Panc1 (cell line): Measurements from ENCODE around the gene DNMT3L. TPM values are rescaled to one million over a fixed set of nuclear protein-coding genes. Genes with fewer than 3 reads are reported as not detected.
"Not testable (repeated sequence)": the region's sequence is repeated elsewhere in the genome, so short reads cannot be mapped to it uniquely, and the experiment has no call there.

Source experiments
- ATAC-seq: fragments of 200-7000 bp; cut with Tn5 transposase; 2 replicates; pipeline ENCODE4 v1.9.1; 2020; ENCODE audit warnings: mild to moderate bottlenecking, moderate library complexity
- BruUV-seq: library from RNA; stranded (reverse); fragments of 400-500 nt; replicated peaks from 2 replicates; lab custom pipeline; 2021; lab: Mats Ljungman, UMichigan
- CTCF ChIA-PET: fragments of 300-600 bp; sonication (Branson Sonifier 250); formaldehyde crosslinking; loops from one replicate; lab custom pipeline; 2022; ENCODE audit warnings: antibody characterized with exemption; lab: Charles Lee
- POLR2A ChIA-PET: fragments of 300-600 bp; sonication (Branson Sonifier 250); formaldehyde crosslinking; loops from one replicate; lab custom pipeline; 2022; ENCODE audit warnings: antibody characterized with exemption; lab: Charles Lee
- DNase-seq: peaks from one replicate; pipeline ENCODE4 v3.0.0-alpha.2; 2010; ENCODE audit warnings: low read depth, low spot score
- H3K27ac ChIP-seq: 2 replicates; pipeline ENCODE4 v1.5.1; 2011; ENCODE audit warnings: mild to moderate bottlenecking, low read length, inconsistent platforms
- H3K27me3 ChIP-seq: fragments of 200-500 bp; sonication (Bioruptor generic); 2 replicates; pipeline ENCODE4 v1.6.0; 2014; ENCODE audit warnings: low read length, inconsistent platforms; ENCODE audit not compliant: control insufficient read depth, insufficient read depth
- H3K36me3 ChIP-seq: fragments of 200-500 bp; sonication (Bioruptor generic); 2 replicates; pipeline ENCODE4 v1.5.1; 2014; ENCODE audit warnings: inconsistent platforms, mild to moderate bottlenecking, low read length, moderate library complexity; ENCODE audit not compliant: control insufficient read depth, insufficient read depth
- H3K4me1 ChIP-seq: 2 replicates; pipeline ENCODE4 v1.5.1; 2011; ENCODE audit warnings: inconsistent platforms, mild to moderate bottlenecking, low read length, moderate library complexity; ENCODE audit not compliant: control insufficient read depth, insufficient read depth
- H3K4me3 ChIP-seq, 2 experiments: 2 replicates each; pipeline ENCODE4 v1.5.1; 2011 to 2012; ENCODE audit warnings: low read depth in 2 of 2, low read length in 2 of 2, mild to moderate bottlenecking in 2 of 2, inconsistent platforms in 1 of 2, moderate library complexity in 1 of 2
- H3K9me3 ChIP-seq: fragments of 200-500 bp; sonication (Bioruptor generic); 2 replicates; pipeline ENCODE4 v1.5.1; 2014; ENCODE audit warnings: low read depth, mild to moderate bottlenecking, inconsistent platforms, low read length, moderate library complexity; ENCODE audit not compliant: control insufficient read depth, insufficient read depth
- POLR2AphosphoS5 ChIP-seq: IDR thresholded peaks from 2 replicates; pipeline ENCODE4 v1.6.1; 2012; ENCODE audit warnings: mild to moderate bottlenecking, low read depth, low read length, moderate library complexity
- SIN3A ChIP-seq: IDR thresholded peaks from 2 replicates; pipeline ENCODE4 v1.6.1; 2012; ENCODE audit warnings: low read depth, mild to moderate bottlenecking, low read length, moderate library complexity, borderline replicate concordance; ENCODE audit not compliant: insufficient read depth
- TCF7L2 ChIP-seq: IDR thresholded peaks from 2 replicates; pipeline ENCODE4 v1.6.1; 2011; ENCODE audit warnings: mild to moderate bottlenecking, low read depth, low read length, inconsistent platforms
- in situ Hi-C: cut with HindIII; loops from 2 replicates; pipeline ENCODE4 v1.10.0; 2016; ENCODE audit warnings: low sequenced_read_pairs, low pct_unique_long_range_greater_than_20kb
- intact Hi-C: fragments of 100-400 bp; cut with micrococcal nuclease; formaldehyde crosslinking; loops from one replicate; pipeline ENCODE4 v1.10.0; 2022; ENCODE audit not compliant: unreplicated experiment
- total RNA-seq: library from RNA; stranded (reverse); gene quantifications from one replicate; pipeline ENCODE4 v1.2.1, GENCODE V29; 2021; ENCODE audit not compliant: unreplicated experiment
- TF ChIP-seq, protein P1 (sequence below): fragments of 450-650 bp; IDR thresholded peaks from 2 replicates; pipeline ENCODE4 v1.5.1; 2017; ENCODE audit warnings: mild to moderate bottlenecking
- TF ChIP-seq, protein P2 (sequence below), 2 experiments: IDR thresholded peaks; 2 replicates each; pipeline ENCODE4 v1.6.1; 2011 to 2012; ENCODE audit warnings: low read depth in 2 of 2, control low read depth in 1 of 2, low read length in 1 of 2, mild to moderate bottlenecking in 1 of 2, moderate library complexity in 1 of 2; ENCODE audit not compliant: insufficient read depth in 1 of 2

DNMT3L gene
- total RNA-seq, 1 experiment from 2014 or later = not detected

DNA sequence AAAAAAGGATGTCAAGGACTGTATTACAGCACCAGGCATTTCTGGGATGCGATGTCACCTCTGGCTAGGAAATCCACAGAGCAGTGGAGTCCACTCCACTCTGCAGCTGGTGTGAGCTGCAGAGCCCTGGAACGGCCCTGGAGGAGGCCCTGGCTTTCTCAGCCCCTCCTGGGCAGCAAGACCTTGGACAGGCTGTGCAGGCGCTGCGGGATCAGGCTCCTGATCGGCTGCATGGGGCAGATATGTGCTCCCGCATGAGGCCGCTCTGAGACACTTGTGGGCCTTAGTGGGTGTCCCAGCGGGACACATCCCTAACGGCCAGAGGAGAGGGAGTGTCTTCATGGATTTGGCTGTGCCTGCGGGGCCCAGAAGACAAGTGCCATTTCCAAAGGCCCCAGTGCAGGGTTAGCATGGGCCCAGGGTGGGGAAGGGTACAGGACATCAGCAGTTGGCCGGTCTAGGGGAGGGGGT lies 6.2 kb downstream of the DNMT3L start:
- Histone ChIP-seq H3K27me3 (no peaks in the 10 kb centered on the region), H3K4me3 (no peak overlapping the region), H3K9me3 (no peaks in the 10 kb centered on the region), H3K4me1 (no peaks in the 10 kb centered on the region), H3K36me3 (no peaks in the 10 kb centered on the region), H3K27ac (no peak overlapping the region)
- ChIA-PET CTCF (no interaction called here), POLR2A (no interaction called here)
- ATAC-seq (no peak), DNase-seq (no peak)
- no peak for TF ChIP-seq SIN3A
- TF ChIP-seq, protein P1, sequence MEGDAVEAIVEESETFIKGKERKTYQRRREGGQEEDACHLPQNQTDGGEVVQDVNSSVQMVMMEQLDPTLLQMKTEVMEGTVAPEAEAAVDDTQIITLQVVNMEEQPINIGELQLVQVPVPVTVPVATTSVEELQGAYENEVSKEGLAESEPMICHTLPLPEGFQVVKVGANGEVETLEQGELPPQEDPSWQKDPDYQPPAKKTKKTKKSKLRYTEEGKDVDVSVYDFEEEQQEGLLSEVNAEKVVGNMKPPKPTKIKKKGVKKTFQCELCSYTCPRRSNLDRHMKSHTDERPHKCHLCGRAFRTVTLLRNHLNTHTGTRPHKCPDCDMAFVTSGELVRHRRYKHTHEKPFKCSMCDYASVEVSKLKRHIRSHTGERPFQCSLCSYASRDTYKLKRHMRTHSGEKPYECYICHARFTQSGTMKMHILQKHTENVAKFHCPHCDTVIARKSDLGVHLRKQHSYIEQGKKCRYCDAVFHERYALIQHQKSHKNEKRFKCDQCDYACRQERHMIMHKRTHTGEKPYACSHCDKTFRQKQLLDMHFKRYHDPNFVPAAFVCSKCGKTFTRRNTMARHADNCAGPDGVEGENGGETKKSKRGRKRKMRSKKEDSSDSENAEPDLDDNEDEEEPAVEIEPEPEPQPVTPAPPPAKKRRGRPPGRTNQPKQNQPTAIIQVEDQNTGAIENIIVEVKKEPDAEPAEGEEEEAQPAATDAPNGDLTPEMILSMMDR = no peak
- TF ChIP-seq TCF7L2 = no peak
- no peak for TF ChIP-seq POLR2AphosphoS5
- TF ChIP-seq, protein P2, sequence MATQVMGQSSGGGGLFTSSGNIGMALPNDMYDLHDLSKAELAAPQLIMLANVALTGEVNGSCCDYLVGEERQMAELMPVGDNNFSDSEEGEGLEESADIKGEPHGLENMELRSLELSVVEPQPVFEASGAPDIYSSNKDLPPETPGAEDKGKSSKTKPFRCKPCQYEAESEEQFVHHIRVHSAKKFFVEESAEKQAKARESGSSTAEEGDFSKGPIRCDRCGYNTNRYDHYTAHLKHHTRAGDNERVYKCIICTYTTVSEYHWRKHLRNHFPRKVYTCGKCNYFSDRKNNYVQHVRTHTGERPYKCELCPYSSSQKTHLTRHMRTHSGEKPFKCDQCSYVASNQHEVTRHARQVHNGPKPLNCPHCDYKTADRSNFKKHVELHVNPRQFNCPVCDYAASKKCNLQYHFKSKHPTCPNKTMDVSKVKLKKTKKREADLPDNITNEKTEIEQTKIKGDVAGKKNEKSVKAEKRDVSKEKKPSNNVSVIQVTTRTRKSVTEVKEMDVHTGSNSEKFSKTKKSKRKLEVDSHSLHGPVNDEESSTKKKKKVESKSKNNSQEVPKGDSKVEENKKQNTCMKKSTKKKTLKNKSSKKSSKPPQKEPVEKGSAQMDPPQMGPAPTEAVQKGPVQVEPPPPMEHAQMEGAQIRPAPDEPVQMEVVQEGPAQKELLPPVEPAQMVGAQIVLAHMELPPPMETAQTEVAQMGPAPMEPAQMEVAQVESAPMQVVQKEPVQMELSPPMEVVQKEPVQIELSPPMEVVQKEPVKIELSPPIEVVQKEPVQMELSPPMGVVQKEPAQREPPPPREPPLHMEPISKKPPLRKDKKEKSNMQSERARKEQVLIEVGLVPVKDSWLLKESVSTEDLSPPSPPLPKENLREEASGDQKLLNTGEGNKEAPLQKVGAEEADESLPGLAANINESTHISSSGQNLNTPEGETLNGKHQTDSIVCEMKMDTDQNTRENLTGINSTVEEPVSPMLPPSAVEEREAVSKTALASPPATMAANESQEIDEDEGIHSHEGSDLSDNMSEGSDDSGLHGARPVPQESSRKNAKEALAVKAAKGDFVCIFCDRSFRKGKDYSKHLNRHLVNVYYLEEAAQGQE (IDR thresholded peaks at IDR 0.05; ENCODE audit: insufficient read depth in 1 of 2, low read depth in 2 of 2, low read length in 1 of 2) = no peak
- no TSS peak for BruUV-seq
- in situ Hi-C loops (no loop called here), intact Hi-C loops (no loop called here)

DNA sequence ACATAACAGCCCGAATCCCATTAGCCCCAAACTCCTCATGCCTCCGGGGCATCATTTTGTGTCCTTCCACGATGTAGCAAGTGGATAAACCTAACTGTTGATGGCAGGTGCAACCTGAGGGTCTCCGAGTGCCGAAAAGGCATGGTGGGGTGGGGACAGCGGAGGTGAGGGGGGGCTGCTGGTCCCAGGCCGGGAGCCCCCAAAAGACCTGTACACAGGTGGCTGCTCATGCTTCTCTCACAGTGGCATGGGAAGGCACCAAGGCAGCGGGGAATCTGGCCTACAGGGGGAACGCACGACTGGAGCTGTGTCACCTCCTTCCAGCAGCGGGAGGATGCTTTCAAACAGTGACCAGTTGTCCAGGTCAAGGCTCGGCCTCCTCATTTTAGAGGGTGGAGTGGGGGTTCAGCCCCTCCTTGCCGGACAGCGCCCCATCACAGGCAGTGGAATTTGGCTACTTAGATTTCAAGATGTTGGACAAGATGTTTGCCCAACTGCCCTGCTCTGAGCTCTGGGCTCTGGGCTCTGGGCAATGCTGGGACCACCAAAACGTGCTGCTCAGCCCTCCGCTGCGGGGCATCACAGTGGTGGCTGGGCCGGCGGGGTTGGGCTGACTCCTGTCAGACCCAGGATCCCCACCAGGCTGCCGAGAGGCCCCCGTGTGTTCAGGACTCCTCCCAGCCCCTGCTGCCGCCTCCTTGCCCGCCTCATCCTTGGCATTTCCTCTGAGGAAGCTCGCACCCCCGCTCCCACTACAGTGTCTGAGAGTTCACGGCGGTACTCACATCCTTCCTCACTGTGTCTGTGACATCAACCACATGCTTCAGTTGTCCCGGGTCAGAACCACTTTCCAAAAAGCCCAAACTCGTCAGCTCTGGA lies 7.6 kb downstream of the DNMT3L start:
- no peak overlapping the region for H3K4me3 ChIP-seq
- TF ChIP-seq, protein P2 (IDR thresholded peaks at IDR 0.05; ENCODE audit: insufficient read depth in 1 of 2, low read depth in 2 of 2, low read length in 1 of 2) = no peak
- TF ChIP-seq SIN3A (no peak), TCF7L2 (no peak), POLR2AphosphoS5 (no peak)
- TF ChIP-seq, protein P1 = no peak
- intact Hi-C loops (no loop called here), in situ Hi-C loops (no loop called here)
- BruUV-seq = no TSS peak
- H3K9me3 ChIP-seq = no peaks in the 10 kb centered on the region
- ChIA-PET CTCF (interaction anchor here (0.5 kb wide), 1 partner anchor 265 kb away, joined by 3 read pairs; no protein-coding TSS in a partner anchor), POLR2A (no interaction called here)
- H3K27me3 ChIP-seq = no peaks in the 10 kb centered on the region
- H3K4me1 ChIP-seq = no peaks in the 10 kb centered on the region
- no peak overlapping the region for H3K27ac ChIP-seq
- DNase-seq (no peak), ATAC-seq (no peak)
- H3K36me3 ChIP-seq = no peaks in the 10 kb centered on the region

DNA sequence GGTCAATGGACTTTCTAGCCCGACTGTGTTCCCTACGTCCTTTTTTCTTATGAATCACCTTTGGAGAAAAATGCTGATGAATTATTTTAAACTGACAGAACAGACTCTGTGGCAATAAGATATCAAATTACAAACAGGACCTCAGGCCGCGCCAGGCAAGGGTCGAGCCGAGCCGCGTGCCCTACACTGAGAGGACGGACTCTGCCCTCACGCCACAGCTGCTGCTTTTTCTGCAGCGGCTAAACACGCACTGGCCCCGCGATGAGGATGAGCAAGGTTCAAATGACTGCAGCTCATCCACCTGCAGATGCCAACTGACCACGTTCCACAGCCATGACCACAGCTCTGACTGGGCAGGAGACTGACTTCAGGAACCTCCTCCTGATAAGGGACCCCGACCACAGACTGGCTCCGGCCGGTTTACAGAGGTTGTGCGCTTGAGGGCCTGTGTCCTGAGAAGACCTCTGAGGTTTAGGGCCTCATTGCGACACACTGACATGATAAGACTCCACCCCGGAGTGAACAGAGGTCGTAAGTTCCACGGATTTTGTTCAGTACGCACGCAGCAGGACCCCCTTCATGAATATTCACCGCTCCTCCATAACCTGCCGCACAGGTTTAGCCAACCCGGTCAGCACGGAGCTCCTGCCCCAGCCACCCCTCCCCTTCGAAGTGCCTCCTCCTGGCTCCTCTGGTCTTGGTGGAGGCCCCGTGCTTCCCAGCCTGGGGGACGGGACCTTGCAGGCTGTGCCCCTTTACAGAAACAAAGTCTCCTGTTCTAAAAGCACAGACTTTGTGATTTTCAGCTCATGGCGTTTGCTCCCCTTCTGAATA lies 12.3 kb downstream of the DNMT3L start:
- CTCF ChIA-PET, H3K4me1 ChIP-seq, H3K9me3 ChIP-seq, POLR2A ChIA-PET, intact Hi-C loops, H3K4me3 ChIP-seq, H3K27ac ChIP-seq, H3K36me3 ChIP-seq, BruUV-seq, in situ Hi-C loops, H3K27me3 ChIP-seq, ATAC-seq, DNase-seq: not testable (repeated sequence)
